Ishikawa (cell line): Measurements from ENCODE around the gene PARD3.

Source experiments
- CEBPB ChIP-seq: IDR thresholded peaks from 2 replicates; pipeline ENCODE4 v1.6.1; 2012
- CREB1 ChIP-seq: IDR thresholded peaks from 2 replicates; pipeline ENCODE4 v1.6.1; 2012; ENCODE audit warnings: low read depth
- EGR1 ChIP-seq: IDR thresholded peaks from 2 replicates; pipeline ENCODE4 v1.6.1; 2012
- EP300 ChIP-seq: IDR thresholded peaks from 2 replicates; pipeline ENCODE4 v1.6.1; 2012; ENCODE audit warnings: borderline replicate concordance
- FOXM1 ChIP-seq: IDR thresholded peaks from 2 replicates; pipeline ENCODE4 v1.6.1; 2012; ENCODE audit warnings: low read depth, borderline replicate concordance
- NFIC ChIP-seq: IDR thresholded peaks from 2 replicates; pipeline ENCODE4 v1.6.1; 2012
- RAD21 ChIP-seq: IDR thresholded peaks from 2 replicates; pipeline ENCODE4 v1.6.1; 2012; ENCODE audit warnings: low read depth
- TAF1 ChIP-seq: IDR thresholded peaks from 2 replicates; pipeline ENCODE4 v1.6.1; 2012; ENCODE audit warnings: low read depth, mild to moderate bottlenecking
- TCF12 ChIP-seq: IDR thresholded peaks from 2 replicates; pipeline ENCODE4 v1.6.1; 2012; ENCODE audit warnings: low read depth
- TEAD4 ChIP-seq: IDR thresholded peaks from 2 replicates; pipeline ENCODE4 v1.6.1; 2012
- YY1 ChIP-seq: IDR thresholded peaks from 2 replicates; pipeline ENCODE4 v1.6.1; 2012; ENCODE audit warnings: low read depth
- ZBTB7A ChIP-seq: IDR thresholded peaks from 2 replicates; pipeline ENCODE4 v1.6.1; 2012; ENCODE audit warnings: low read depth
- TF ChIP-seq, protein P1 (sequence below): IDR thresholded peaks from 2 replicates; pipeline ENCODE4 v1.6.1; 2012; ENCODE audit warnings: low read depth, mild to moderate bottlenecking
- TF ChIP-seq, protein P2 (sequence below): IDR thresholded peaks from 2 replicates; pipeline ENCODE4 v1.6.1; 2012
- TF ChIP-seq, protein P3 (sequence below): IDR thresholded peaks from 2 replicates; pipeline ENCODE4 v1.6.1; 2012

The PARD3 gene

DNA sequence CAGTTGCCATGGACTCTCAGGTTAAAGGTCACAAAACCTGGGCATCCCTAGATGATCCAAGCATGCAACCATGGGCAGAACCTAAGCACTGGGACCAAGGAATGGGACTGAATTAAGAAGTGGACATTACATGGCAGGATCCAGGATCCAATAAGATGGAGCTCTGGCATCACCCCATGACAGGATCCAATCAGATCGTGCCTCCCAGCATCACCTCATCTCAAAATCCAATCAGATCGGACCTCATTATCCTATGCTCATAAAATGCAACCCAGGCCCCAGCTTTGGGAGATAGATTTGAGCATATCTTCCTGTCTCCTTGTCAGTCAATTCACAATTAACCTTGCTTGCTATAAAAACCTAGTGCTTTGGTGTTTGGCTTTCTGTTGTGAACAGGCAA, 616.1 kb downstream of the PARD3 start:
- TF ChIP-seq CEBPB (no peak), YY1 (no peak), RAD21 (no peak), EGR1 (no peak), TEAD4 (no peak), EP300 (no peak)
- TF ChIP-seq, protein P1, sequence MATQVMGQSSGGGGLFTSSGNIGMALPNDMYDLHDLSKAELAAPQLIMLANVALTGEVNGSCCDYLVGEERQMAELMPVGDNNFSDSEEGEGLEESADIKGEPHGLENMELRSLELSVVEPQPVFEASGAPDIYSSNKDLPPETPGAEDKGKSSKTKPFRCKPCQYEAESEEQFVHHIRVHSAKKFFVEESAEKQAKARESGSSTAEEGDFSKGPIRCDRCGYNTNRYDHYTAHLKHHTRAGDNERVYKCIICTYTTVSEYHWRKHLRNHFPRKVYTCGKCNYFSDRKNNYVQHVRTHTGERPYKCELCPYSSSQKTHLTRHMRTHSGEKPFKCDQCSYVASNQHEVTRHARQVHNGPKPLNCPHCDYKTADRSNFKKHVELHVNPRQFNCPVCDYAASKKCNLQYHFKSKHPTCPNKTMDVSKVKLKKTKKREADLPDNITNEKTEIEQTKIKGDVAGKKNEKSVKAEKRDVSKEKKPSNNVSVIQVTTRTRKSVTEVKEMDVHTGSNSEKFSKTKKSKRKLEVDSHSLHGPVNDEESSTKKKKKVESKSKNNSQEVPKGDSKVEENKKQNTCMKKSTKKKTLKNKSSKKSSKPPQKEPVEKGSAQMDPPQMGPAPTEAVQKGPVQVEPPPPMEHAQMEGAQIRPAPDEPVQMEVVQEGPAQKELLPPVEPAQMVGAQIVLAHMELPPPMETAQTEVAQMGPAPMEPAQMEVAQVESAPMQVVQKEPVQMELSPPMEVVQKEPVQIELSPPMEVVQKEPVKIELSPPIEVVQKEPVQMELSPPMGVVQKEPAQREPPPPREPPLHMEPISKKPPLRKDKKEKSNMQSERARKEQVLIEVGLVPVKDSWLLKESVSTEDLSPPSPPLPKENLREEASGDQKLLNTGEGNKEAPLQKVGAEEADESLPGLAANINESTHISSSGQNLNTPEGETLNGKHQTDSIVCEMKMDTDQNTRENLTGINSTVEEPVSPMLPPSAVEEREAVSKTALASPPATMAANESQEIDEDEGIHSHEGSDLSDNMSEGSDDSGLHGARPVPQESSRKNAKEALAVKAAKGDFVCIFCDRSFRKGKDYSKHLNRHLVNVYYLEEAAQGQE, result no peak
- TF ChIP-seq, protein P2, sequence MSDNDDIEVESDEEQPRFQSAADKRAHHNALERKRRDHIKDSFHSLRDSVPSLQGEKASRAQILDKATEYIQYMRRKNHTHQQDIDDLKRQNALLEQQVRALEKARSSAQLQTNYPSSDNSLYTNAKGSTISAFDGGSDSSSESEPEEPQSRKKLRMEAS, result no peak

DNA sequence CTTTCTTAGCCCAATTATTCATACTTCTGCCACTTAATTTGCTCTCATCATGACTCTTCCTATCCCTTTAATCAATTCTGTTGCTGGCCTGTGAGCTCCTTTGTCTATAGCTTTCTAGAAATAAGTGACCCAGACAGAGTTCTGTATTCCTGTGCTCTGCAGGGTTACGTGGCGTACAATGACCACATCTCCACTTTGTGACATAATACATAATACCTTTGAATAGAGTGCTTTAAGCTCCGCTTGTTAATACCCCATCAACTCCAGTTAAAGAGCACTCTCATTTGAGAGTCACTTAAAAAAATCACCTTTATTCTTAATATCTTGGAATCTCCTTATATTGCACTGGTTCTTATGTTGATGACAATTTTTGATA, 619.0 kb downstream of the PARD3 start:
- TF ChIP-seq TCF12 (no peak), CREB1 (no peak), YY1 (no peak), RAD21 (no peak), ZBTB7A (no peak)

DNA sequence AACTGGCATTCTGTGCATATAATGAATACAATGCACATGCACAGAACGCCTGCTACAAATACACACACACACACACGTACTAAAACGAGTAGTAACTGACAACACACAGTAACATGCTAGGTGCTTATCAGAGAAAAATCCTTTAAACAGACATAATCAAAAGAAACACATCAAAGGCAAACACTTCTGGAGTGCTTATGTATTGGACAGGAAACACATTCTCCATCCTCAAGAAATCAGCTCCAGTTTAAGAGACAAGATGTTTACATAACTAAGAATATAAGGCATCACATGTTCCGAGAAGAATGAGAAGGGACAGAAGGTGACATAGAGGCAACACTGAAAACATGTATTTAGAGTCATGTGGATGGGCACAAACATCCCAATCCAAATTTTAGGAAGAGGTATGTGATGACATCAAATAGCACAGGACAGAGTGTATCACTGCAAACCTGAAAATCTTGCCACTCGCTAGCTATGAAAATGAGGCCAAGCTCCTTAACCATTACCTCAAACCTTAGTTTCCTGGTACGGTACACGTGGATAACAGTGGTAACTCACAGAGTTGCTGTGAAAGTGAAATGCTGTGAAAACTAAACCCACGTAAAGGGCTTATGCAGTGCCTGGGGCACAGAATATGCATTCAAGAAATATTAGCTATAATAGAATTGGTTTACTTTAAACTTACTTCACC, 619.6 kb downstream of the PARD3 start:
- TF ChIP-seq TAF1, result no peak
- TF ChIP-seq EP300, result no peak
- TF ChIP-seq, protein P1, result no peak

DNA sequence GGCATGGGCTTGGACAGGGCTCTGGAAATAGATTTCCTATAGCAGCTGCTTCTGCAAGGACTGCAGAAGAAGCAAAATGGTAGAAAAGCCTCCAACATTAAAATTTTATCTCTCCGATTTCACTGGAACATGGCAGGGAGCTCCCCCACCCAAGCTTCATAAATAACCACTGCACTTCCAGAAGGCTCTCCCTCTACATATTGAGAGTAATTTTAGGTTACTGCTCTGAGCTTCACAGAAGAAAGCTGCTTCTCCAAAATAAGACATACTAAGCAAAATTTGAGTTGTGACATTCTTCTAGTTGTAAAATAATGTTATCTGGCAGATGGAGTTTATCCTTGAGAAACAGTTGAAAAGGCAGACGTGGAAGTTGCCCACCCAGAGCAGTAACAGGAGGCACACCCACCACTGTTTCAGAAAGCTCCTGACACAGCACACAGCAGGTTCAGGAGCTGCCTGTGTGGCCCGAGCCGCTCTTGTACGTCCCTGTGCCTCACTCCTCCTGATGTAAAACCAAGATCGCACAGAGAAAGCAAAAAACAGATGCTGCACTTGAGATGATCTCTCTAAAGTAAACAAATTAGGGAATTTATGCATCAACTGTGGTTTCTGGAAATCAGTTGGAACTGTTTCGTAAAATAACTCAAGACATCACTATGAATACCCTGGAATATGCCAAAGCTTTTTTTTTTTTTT, 621.0 kb downstream of the PARD3 start:
- TF ChIP-seq CEBPB, result no peak
- TF ChIP-seq, protein P2, result no peak
- TF ChIP-seq TAF1, result no peak
- no peak for TF ChIP-seq CREB1
- no peak for TF ChIP-seq EP300
- TF ChIP-seq FOXM1, result no peak
- TF ChIP-seq YY1, result no peak
- no peak for TF ChIP-seq RAD21
- no peak for TF ChIP-seq TEAD4
- TF ChIP-seq, protein P1, result no peak
- no peak for TF ChIP-seq ZBTB7A
- TF ChIP-seq TCF12, result no peak
- no peak for TF ChIP-seq EGR1
- TF ChIP-seq, protein P3, sequence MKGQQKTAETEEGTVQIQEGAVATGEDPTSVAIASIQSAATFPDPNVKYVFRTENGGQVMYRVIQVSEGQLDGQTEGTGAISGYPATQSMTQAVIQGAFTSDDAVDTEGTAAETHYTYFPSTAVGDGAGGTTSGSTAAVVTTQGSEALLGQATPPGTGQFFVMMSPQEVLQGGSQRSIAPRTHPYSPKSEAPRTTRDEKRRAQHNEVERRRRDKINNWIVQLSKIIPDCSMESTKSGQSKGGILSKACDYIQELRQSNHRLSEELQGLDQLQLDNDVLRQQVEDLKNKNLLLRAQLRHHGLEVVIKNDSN, result no peak
- TF ChIP-seq NFIC, result no peak

DNA sequence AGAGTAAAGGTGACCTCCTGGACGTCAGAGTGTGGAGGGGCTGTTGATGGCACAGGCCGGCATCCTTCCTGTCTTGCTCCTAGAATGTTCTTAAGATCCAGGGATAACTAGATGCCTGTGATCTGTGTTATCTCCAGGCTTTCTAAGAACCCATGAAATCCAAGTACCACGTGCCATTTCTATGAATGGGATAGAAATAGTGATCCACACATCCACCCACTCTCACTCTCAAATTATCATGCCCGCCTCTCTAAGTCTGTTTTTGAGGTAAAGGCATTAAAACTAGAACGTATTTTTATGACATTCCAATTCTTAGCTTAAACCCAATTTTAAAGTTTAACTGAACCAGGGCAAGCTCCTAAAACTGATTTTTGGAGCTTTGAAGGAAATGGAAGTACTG, 622.5 kb downstream of the PARD3 start:
- no peak for TF ChIP-seq TAF1
